GM21825 (cell line): ENCODE results near the gene CADM3.

Experiments used
- ATAC-seq: cut with Tn5 transposase; IDR thresholded peaks from one replicate; pipeline ENCODE4 v1.9.1; 2021; ENCODE audit warnings: mild to moderate bottlenecking, moderate library complexity; ENCODE audit not compliant: unreplicated experiment

The CADM3 gene

DNA sequence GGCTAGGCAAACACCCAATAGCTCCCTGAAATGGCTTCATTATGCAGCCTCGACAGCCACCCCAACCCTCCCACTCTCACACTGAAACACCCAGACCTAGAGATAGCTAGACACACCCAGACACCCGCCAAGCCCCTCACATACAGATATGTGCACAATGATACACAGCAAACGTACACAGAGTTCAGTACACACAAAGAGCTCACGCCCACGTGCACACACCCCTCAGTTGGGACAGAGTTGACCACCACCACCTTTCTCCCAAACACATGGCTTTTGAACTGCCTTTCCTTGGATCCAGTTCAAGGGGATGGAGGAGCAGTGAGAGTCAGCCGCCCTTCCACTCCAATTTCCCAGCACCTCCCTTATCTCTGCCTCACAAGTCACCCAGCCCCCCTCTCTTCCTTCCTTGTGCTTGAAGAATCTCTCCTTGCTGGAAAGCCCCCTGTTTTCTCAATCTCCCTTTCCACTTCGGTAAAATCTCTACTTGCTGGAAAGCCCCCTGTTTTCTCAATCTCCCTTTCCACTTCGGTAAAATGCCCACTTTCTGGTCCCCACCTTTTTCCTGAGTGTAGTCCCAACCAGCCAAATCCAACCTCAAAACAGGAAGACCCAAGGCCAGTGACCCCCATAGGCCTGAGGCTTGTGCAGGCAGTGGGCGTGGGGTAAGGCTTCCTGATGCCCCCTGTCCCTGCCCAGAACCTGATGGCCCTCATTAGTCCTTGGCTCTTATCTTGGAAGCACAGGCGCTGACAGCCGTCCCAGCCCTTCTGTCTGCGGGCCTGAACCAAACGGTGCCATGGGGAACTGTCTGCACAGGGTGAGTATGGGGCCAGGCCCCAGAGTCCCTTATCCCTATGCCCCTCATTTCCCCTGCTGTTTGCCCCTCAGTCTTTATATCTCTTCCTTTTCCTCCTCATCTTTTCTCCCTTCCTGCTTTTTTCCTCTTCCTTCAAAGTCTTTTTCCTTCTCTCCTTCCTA lies 33.0 kb downstream of the CADM3 start, which contains the start of gene ACKR1:
TSS of gene ACKR1 (plus strand) at position 715 of the 981 bp plus-strand sequence. CDS start at position 800, 85 bp downstream.
- ATAC-seq: no peak

DNA sequence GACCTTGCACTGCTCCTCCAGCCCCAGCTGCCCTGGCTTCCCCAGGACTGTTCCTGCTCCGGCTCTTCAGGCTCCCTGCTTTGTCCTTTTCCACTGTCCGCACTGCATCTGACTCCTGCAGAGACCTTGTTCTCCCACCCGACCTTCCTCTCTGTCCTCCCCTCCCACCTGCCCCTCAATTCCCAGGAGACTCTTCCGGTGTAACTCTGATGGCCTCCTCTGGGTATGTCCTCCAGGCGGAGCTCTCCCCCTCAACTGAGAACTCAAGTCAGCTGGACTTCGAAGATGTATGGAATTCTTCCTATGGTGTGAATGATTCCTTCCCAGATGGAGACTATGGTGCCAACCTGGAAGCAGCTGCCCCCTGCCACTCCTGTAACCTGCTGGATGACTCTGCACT lies 33.8 kb downstream of the CADM3 start:
- no peak for ATAC-seq

DNA sequence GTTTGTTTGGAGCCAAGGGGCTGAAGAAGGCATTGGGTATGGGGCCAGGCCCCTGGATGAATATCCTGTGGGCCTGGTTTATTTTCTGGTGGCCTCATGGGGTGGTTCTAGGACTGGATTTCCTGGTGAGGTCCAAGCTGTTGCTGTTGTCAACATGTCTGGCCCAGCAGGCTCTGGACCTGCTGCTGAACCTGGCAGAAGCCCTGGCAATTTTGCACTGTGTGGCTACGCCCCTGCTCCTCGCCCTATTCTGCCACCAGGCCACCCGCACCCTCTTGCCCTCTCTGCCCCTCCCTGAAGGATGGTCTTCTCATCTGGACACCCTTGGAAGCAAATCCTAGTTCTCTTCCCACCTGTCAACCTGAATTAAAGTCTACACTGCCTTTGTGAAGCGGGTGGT lies 34.7 kb downstream of the CADM3 start:
- no peak for ATAC-seq

DNA sequence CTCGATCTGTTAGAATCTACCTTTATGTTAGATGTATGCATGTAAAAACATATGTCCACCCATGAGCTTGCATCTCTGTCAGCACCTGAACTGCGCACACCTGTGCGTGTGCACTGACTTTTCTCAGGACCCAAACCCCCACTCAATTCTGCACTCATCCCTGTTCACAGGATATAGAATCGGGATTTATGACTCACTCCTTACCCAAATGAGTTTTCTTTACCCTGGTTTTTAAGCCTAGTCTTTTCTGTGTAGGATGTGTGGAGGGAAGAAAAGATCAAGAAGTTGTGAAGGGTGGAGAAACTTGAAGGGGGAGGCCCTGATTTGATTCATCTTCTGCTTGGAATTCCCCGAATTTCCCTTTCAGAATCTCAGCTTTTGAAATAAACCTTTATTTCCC lies 35.7 kb downstream of the CADM3 start:
- no peak for ATAC-seq

DNA sequence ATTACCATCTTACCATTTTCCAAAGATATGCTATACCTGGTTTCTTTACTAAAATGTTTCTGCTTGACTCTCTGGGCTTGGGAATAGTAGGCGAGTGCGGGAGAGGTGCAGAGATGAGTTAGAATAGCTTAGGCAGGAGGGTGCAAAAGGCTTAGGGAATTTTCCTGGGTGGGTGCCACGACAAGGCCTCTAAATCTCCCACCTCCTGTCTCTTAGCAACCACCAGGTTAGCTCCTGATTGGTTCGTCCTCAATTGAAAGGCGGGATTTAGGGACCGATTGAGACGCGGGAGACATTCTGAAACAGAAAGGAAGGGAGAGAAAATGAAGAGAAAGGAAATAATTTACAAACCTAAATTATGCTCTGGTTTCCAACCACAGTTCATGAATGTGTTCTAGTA lies 36.4 kb downstream of the CADM3 start:
- no peak for ATAC-seq

DNA sequence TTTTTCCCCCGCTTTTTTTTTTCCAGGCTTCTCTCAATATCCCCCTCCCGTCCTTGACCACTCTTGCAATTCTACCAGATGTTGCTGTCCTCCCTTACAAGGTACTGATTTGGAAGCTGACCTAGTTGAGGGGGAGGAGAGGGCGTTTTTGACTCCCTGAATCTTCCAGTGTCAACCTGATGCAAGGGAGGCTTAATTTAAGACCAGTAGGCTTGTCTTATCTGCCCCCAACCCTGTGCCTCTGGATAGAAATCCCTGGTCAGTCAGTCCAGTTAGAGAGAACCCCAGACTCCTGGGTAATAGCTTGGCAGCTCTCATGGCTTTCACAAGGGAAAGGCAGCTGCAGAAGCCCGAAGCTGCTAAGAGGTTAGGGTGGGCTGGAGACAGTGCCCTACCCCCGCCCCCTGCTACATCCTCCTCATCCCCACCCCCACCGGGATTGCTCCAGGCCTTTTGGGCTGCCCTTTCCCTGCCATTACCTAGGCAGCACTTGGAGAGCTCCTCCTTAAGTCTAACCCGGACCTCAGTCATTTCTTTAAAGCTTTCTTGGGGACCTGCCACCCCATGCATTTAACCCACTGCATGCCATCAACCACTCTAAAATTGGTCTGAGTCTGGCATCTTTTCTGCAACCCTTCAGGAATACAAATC lies 36.9 kb downstream of the CADM3 start:
- ATAC-seq: no peak

DNA sequence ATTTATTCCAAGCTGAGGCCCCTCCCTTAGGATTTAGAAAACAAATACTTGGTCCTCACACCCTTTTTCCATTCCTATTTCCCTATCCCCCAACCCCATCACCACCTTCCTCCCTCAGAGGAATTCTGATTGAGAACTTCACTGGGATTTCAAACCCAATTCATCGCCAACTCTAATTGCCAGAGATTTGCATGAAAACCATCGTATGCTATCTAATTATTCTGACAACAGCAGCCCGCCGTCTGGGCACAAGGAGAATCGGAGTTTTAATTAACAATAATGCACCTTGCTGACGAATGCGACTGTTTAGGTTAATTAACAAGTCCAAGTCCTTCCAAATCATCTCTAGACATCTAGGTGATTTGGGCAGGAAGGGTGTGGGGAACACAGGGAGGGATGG lies 37.6 kb downstream of the CADM3 start:
- no peak for ATAC-seq

DNA sequence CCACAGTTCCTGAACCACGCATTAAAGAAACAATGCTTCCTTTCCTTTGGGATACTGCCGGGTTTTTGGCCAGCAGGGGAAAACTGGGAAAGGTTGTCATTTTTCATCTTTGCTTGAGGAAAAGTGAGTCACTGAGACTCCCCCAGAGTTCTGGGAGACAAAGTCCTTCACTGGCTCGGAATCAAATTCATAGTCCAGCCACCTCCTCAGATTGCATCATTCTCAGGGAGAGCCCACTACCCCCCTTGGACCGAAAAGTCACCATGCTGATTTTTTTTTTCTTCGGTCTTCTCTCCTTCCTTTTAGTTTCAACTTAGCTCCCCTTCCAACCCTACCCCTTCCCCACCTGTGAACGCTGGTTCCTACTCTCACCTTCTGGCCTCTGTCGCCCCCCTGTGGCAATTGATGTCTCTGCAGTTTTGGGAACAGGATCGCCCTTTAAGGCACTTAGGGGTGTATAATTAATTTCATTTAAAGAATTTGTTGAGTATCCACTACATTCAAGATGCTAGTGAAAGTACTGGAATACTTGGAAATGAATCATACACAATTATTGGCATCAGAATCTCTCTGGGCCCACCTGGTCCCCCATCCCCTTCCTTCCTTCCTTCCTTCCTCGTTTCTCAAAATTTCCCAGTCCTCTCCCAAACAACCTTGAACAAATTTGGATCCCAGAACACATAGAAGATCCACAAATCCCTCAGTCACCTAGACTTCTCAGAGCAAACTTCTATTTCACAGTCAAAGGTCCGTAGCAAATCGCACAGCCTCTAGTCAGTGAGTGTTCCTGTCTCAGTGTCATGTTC lies 40.1 kb downstream of the CADM3 start:
- ATAC-seq: no peak

DNA sequence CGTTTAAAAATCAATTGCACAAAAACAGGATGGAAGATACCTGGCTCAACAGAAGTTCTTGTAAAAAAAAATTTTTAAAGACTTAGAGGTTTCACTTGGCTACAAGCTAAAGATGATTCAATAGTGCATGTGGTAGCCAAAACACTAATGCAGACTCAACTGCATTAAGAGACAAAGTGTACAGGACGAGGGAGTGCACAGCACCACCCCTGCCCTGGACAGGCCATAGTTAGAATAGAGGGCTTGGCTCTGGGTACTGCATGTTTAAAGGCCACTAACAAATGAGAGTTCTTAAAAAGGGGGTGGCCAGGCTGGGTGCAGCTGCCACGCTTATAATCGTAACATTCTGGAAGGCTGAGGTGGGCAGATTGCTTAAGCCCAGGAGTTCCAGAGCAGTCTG lies 41.2 kb downstream of the CADM3 start:
- no peak for ATAC-seq

DNA sequence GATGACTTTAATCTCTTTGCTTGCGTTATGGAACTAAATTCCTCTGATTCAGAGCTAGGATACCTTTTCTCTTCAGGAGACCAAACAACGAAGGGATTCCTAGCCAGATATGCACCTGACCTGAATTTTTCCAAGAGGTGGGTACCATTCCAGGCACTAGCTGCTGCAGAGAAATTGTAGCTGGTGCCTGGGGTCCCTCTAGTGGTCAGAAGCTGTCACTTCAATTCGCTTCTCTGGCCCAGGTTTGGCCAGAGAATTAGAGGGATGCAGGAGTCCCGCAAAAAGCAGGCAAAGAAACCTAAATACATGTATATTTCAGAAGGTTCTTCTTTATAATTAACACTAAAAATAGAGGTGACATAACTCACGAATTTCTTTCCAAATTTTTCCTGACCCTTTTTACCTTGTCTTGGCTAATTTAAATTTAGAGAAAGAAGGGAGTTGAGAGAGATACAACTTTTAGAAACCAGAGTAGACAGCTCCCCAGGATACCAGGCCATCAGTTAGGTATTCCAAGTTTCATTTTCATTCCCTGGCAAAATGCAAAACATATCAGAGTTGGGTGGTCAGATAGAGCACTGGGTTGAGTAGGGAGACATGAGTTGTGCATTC lies 42.8 kb downstream of the CADM3 start:
- no peak for ATAC-seq

DNA sequence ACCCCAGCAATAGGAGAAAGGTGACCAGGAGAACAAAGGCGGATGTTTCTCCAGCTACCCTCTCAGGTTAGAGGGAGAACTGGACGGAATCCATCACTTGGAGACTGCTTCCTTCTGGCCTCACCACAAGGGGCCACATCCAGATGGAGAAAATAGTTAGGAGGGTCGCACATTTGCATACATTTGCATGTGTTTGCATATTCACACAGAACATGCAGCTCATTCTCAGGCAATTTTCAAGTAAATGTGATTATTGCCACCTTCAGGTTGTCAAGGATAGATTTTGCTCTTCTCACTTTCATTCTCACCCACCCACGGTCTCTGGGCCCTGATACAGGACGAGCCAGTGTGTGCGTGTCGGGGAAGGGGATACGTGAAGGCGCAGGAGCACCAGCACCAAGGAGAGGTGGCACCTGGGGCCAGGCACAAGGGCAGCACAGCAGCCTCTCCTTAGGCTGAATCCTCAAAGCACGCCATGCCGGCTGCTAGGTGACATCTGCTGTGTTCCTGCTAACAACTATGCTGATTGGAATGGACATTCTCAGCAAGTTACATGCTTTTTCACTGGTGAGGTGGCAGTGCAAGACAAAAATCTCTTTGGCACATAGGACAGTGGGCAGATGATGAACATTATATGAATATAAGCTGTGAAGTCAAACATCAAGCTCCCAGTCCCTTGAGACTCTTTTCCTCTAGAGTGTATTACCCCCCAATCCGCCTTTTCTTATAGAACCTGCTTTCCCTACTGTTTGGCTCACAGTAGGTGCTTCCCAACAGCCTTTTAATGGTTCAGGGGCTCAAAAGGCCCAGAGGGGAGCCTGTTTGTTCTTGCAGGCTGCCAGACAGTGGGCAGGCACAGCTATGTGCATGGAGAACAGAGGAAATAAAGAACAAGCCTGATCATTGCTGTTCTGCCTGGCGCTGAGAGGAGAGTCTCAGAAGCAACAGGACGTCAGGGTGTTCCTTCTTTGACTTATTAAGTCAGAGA lies 47.5 kb downstream of the CADM3 start:
- ATAC-seq: no peak

DNA sequence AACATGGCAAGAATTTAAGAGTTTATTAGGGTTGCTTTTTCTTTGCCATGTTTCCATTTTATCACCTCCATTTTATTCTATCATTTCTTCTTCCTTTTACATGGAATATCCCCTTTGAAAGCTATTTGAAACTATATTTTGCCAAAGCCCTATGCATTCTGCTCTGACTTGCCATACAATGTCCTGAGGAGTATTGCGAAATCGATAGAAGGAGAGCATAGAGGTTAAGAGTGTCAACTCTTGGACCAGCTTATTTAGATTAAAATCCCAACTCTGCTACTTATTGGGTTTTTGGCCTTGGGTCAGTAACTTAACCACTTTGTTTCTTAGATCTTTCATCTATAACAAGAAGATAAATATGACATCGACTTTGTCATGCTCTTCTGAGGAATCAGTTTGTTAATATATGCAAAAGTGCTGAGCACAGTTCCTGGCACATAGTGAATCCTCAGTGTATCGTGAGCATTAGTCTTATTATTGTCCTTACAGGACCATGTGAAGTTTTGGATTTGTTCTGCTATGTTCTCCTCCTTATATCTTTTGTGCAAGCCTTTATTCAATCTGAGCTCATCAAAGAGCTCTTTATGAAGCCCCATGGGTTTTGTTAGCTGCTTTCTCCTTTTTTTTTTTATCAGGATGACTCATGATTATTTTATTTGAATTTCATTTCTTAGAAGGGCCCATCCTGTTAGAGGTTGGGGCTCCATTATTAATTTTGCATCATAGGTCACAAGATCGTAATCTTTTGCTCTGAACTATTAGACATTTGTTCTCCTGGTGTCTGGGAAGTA lies 50.9 kb downstream of the CADM3 start:
- ATAC-seq: no peak

DNA sequence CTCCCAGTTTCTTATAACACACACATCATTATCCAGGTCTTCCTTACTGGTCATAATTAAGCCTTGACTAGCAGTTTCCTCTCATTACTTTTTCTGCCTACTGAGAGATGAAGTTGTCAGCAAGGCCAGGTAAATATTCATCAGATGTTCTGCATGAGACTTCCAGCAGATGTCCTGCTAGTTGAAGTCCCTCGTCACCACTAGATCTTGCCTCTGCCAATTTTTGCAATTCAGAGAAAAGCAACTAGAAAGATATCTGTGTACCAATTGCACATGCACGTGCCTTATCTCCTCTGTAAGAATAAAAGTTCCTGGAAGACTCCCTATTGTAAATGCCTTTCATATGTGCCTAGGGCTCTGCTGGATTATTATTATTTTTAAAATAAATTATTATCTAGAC lies 51.6 kb downstream of the CADM3 start:
- ATAC-seq: no peak

DNA sequence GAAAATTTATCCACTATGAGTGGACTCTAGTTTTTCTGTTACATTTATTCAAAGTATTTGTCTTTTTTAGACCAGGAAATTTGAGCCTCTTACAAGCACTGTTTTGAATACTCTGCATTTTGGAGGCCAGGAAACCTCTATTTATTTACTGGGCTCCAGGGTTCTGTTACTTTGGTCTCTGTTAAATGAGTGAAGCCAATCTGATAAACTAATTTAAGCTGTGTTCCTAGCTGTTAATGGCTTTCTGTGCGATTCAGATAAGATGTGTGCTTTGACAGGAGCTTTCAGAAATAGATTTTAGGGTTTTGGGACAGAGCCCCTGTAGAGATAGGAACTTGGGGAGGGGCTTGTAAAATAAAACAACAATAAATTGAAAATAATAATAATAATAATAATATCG lies 57.1 kb downstream of the CADM3 start:
- no peak for ATAC-seq

DNA sequence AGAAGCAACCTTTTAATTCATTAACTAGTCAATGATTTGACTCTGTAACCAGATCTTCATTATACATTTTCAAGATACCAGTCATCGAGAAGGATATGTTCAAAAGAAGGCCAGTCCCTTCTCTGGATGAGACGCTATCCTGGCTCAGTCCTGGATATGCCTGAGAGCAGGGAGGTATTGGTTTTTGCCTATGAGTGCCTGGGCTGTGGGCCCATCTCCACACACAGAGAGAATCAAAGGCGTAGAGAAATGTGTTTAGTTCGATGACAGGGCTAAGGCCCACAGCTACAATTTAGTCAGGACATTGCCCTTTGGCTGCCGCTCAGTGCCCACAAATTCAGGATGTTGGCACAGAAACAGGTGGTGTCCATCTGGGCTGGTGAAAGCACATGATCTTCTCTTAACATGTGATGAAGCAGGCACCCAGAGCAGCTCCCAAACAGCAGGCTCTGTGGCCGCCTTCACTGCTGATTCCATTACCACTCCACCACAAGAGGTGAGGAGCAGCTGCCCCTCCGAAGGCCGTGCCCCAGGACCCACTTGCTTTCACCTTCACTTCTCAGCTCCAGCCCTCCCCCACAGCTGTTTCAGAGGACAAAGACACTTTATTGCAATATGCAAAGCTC lies 58.0 kb downstream of the CADM3 start:
- ATAC-seq: no peak

DNA sequence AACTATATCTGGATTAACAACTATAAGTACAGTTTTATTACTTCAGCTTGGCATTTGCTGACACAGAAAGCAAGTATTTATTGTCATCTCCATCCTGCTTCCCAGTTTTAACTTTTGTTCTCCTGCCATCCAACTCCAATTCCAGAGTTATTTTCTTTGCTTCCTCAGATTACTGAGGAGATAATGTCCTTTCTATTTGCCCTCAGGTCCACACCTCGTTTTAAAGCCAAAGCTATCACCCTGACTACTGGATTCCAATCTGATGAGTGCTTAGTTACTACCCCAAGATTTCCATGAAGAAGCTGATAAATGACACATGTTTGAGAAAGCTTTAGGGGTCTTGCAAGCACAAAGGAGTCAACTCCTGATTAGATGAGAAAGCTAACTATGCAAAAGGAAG lies 58.5 kb downstream of the CADM3 start:
- ATAC-seq: no peak

DNA sequence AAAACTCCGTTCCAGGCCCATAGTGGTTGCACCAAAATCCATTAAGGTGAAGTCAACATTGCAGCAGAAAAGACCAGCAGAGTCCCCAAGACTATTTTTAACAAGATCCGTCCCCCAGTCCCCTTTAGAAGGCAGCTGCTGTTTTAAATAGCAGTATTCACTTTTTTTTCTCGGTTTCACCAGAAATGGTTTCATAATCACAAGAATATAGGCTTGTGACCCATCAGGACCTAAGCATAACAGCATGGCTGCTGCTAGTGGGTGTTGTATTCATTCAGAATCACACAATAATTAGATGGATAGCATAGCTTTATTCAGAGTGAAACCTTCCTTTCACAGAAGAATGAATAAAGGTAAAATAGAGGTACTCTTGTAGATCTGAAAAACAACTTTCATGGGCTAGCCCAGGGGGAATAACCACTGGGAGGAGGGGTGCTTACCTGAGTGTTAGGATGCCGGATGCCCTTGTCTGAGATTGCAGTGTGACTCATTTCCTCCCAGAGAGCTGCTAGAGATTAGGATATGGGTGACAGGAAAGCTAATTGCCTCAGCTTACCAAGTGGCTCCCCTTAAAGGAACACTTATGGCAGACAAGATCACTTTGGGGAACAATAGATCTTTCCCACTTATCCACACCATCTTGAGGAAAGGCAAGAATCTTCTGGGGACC lies 68.3 kb downstream of the CADM3 start:
- ATAC-seq: peak; percentile 86

DNA sequence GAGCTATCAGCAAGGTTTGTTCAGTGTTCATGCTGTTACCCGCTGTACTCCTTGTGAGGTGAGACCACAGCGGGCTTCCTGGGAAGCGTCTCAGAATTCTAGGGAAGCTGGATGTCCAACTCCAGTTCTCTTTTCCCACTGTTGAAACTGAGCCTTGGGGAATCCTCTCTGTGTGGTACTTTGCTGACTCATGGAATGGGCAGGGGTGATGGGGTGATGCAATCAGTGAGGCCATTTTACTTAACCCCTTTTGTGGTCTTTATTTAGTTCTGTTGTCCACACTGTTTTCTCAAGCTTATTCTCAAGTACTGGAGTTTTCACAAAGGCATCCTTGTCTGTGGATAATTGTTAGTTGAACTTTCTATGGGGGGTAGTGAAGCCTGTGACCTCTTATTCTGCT lies 75.9 kb downstream of the CADM3 start:
- ATAC-seq: no peak
